Measurements from ENCODE around the gene VSTM2L.

GRCh38 chr20:37947943-37948342, 45.0 kb downstream of the VSTM2L start:
- no peak for TF ChIP-seq CTCF (IDR thresholded peaks at IDR 0.05)
- no peak for TF ChIP-seq POLR2A (IDR thresholded peaks at IDR 0.05)
- TF ChIP-seq EP300 (IDR thresholded peaks at IDR 0.05): no peak
